Panc1 (cell line): ENCODE measurements around the gene SV2B. TPM values are rescaled to one million over a fixed set of nuclear protein-coding genes. Genes with fewer than 3 reads are reported as not detected.

Experiments used
- ATAC-seq: fragments of 200-7000 bp; cut with Tn5 transposase; 2 replicates; pipeline ENCODE4 v1.9.1; 2020; ENCODE audit warnings: mild to moderate bottlenecking, moderate library complexity
- BruUV-seq: library from RNA; stranded (reverse); fragments of 400-500 nt; replicated peaks from 2 replicates; lab custom pipeline; 2021; lab: Mats Ljungman, UMichigan
- CTCF ChIA-PET: fragments of 300-600 bp; sonication (Branson Sonifier 250); formaldehyde crosslinking; loops from one replicate; lab custom pipeline; 2022; ENCODE audit warnings: antibody characterized with exemption; lab: Charles Lee
- POLR2A ChIA-PET: fragments of 300-600 bp; sonication (Branson Sonifier 250); formaldehyde crosslinking; loops from one replicate; lab custom pipeline; 2022; ENCODE audit warnings: antibody characterized with exemption; lab: Charles Lee
- DNase-seq: peaks from one replicate; pipeline ENCODE4 v3.0.0-alpha.2; 2010; ENCODE audit warnings: low read depth, low spot score
- H3K27ac ChIP-seq: 2 replicates; pipeline ENCODE4 v1.5.1; 2011; ENCODE audit warnings: mild to moderate bottlenecking, low read length, inconsistent platforms
- H3K27me3 ChIP-seq: fragments of 200-500 bp; sonication (Bioruptor generic); 2 replicates; pipeline ENCODE4 v1.6.0; 2014; ENCODE audit warnings: low read length, inconsistent platforms; ENCODE audit not compliant: control insufficient read depth, insufficient read depth
- H3K36me3 ChIP-seq: fragments of 200-500 bp; sonication (Bioruptor generic); 2 replicates; pipeline ENCODE4 v1.5.1; 2014; ENCODE audit warnings: inconsistent platforms, mild to moderate bottlenecking, low read length, moderate library complexity; ENCODE audit not compliant: control insufficient read depth, insufficient read depth
- H3K4me1 ChIP-seq: 2 replicates; pipeline ENCODE4 v1.5.1; 2011; ENCODE audit warnings: inconsistent platforms, mild to moderate bottlenecking, low read length, moderate library complexity; ENCODE audit not compliant: control insufficient read depth, insufficient read depth
- H3K4me3 ChIP-seq, 2 experiments: 2 replicates each; pipeline ENCODE4 v1.5.1; 2011 to 2012; ENCODE audit warnings: low read depth in 2 of 2, low read length in 2 of 2, mild to moderate bottlenecking in 2 of 2, inconsistent platforms in 1 of 2, moderate library complexity in 1 of 2
- H3K9me3 ChIP-seq: fragments of 200-500 bp; sonication (Bioruptor generic); 2 replicates; pipeline ENCODE4 v1.5.1; 2014; ENCODE audit warnings: low read depth, mild to moderate bottlenecking, inconsistent platforms, low read length, moderate library complexity; ENCODE audit not compliant: control insufficient read depth, insufficient read depth
- CTCF ChIP-seq: fragments of 450-650 bp; IDR thresholded peaks from 2 replicates; pipeline ENCODE4 v1.5.1; 2017; ENCODE audit warnings: mild to moderate bottlenecking
- POLR2AphosphoS5 ChIP-seq: IDR thresholded peaks from 2 replicates; pipeline ENCODE4 v1.6.1; 2012; ENCODE audit warnings: mild to moderate bottlenecking, low read depth, low read length, moderate library complexity
- REST ChIP-seq, 2 experiments: IDR thresholded peaks; 2 replicates each; pipeline ENCODE4 v1.6.1; 2011 to 2012; ENCODE audit warnings: low read depth in 2 of 2, control low read depth in 1 of 2, low read length in 1 of 2, mild to moderate bottlenecking in 1 of 2, moderate library complexity in 1 of 2; ENCODE audit not compliant: insufficient read depth in 1 of 2
- SIN3A ChIP-seq: IDR thresholded peaks from 2 replicates; pipeline ENCODE4 v1.6.1; 2012; ENCODE audit warnings: low read depth, mild to moderate bottlenecking, low read length, moderate library complexity, borderline replicate concordance; ENCODE audit not compliant: insufficient read depth
- TCF7L2 ChIP-seq: IDR thresholded peaks from 2 replicates; pipeline ENCODE4 v1.6.1; 2011; ENCODE audit warnings: mild to moderate bottlenecking, low read depth, low read length, inconsistent platforms
- in situ Hi-C: cut with HindIII; loops from 2 replicates; pipeline ENCODE4 v1.10.0; 2016; ENCODE audit warnings: low sequenced_read_pairs, low pct_unique_long_range_greater_than_20kb
- intact Hi-C: fragments of 100-400 bp; cut with micrococcal nuclease; formaldehyde crosslinking; loops from one replicate; pipeline ENCODE4 v1.10.0; 2022; ENCODE audit not compliant: unreplicated experiment
- total RNA-seq: library from RNA; stranded (reverse); gene quantifications from one replicate; pipeline ENCODE4 v1.2.1, GENCODE V29; 2021; ENCODE audit not compliant: unreplicated experiment

The SV2B gene
- total RNA-seq, 1 experiment from 2014 or later = not detected

GRCh38 chr15:91104111-91104510 lies 4.1 kb downstream of the SV2B start:
- intact Hi-C loops = no loop called here
- in situ Hi-C loops = no loop called here
- Histone ChIP-seq H3K27ac (no peak overlapping the region), H3K9me3 (no peaks in the 10 kb centered on the region), H3K4me1 (no peaks in the 10 kb centered on the region), H3K27me3 (peaks cover 33% of the 10 kb centered on the region), H3K4me3 (no peak overlapping the region), H3K36me3 (no peaks in the 10 kb centered on the region)
- no peak for TF ChIP-seq SIN3A
- TF ChIP-seq TCF7L2 = no peak
- no peak for TF ChIP-seq REST (IDR thresholded peaks at IDR 0.05; ENCODE audit: insufficient read depth in 1 of 2, low read depth in 2 of 2, low read length in 1 of 2)
- TF ChIP-seq CTCF = no peak
- TF ChIP-seq POLR2AphosphoS5 = no peak
- ChIA-PET CTCF (no interaction called here), POLR2A (no interaction called here)
- ATAC-seq (no peak), DNase-seq (no peak)
- no TSS peak for BruUV-seq

GRCh38 chr15:91108421-91108820 lies 8.4 kb downstream of the SV2B start:
- no peaks in the 10 kb centered on the region for H3K4me1 ChIP-seq
- CTCF ChIA-PET = no interaction called here
- no peaks in the 10 kb centered on the region for H3K36me3 ChIP-seq
- intact Hi-C loops (no loop called here), in situ Hi-C loops (no loop called here)
- BruUV-seq = no TSS peak
- no peaks in the 10 kb centered on the region for H3K9me3 ChIP-seq
- no peak overlapping the region for H3K4me3 ChIP-seq
- POLR2A ChIA-PET = no interaction called here
- DNase-seq = no peak
- H3K27ac ChIP-seq = no peak overlapping the region
- TF ChIP-seq TCF7L2 = no peak
- no peak for TF ChIP-seq SIN3A
- TF ChIP-seq CTCF = no peak
- no peak for TF ChIP-seq POLR2AphosphoS5
- TF ChIP-seq REST (IDR thresholded peaks at IDR 0.05; ENCODE audit: insufficient read depth in 1 of 2, low read depth in 2 of 2, low read length in 1 of 2) = no peak
- ATAC-seq = no peak
- peaks cover 3% of the 10 kb centered on the region for H3K27me3 ChIP-seq
